IMR-90 (cell line): ENCODE results near the gene MS4A10. TPM values are rescaled to one million over a fixed set of nuclear protein-coding genes. Genes with fewer than 3 reads are reported as not detected.
"Not testable (repeated sequence)": the region's sequence is repeated elsewhere in the genome, so short reads cannot be mapped to it uniquely, and the experiment has no call there.

ENCODE experiments used
- ATAC-seq: fragments of 200-7000 bp; cut with Tn5 transposase; 2 replicates; pipeline ENCODE4 v1.9.1; 2020; ENCODE audit warnings: low read depth, mild to moderate bottlenecking, moderate library complexity
- BruUV-seq: library from RNA; stranded (reverse); fragments of 400-500 nt; replicated peaks from 2 replicates; lab custom pipeline; 2021; lab: Mats Ljungman, UMichigan
- CTCF ChIA-PET: fragments of 300-600 bp; formaldehyde crosslinking; extraction: SDS; loops from one replicate; lab custom pipeline; 2021; ENCODE audit warnings: antibody characterized with exemption; lab: Yijun Ruan, JAX
- POLR2A ChIA-PET: fragments of 300-600 bp; sonication (Branson Sonifier 250); formaldehyde crosslinking; loops from one replicate; lab custom pipeline; 2022; ENCODE audit warnings: antibody characterized with exemption; ENCODE audit not compliant: unreplicated experiment; lab: Charles Lee
- DNase-seq: peaks from one replicate; pipeline ENCODE4 v3.0.0; 2013
- H2AFZ ChIP-seq: replicated peaks from 2 replicates; pipeline ENCODE3; 2013; ENCODE audit warnings: low read length, mild to moderate bottlenecking; ENCODE audit not compliant: poor library complexity
- H2AK5ac ChIP-seq: 2 replicates; pipeline ENCODE4 v1.6.1; 2013; ENCODE audit warnings: low read depth, low read length, inconsistent platforms
- H2AK9ac ChIP-seq: replicated peaks from 2 replicates; pipeline ENCODE3; 2013; ENCODE audit warnings: mild to moderate bottlenecking, low read depth, low read length, moderate library complexity; ENCODE audit not compliant: poor library complexity
- H2BK120ac ChIP-seq: 2 replicates; pipeline ENCODE4 v1.6.1; 2013; ENCODE audit warnings: low read depth, low read length, inconsistent platforms
- H2BK15ac ChIP-seq: 3 replicates; pipeline ENCODE4 v1.6.1; 2013; ENCODE audit warnings: low read depth, low read length, inconsistent platforms
- H2BK20ac ChIP-seq: 2 replicates; pipeline ENCODE4 v1.6.1; 2013; ENCODE audit warnings: low read depth, mild to moderate bottlenecking, inconsistent platforms, low read length, moderate library complexity
- H2BK5ac ChIP-seq: 2 replicates; pipeline ENCODE4 v1.6.1; 2013; ENCODE audit warnings: mild to moderate bottlenecking, low read depth, low read length, inconsistent platforms; ENCODE audit not compliant: poor library complexity, severe bottlenecking
- H3K14ac ChIP-seq: replicated peaks from 2 replicates; pipeline ENCODE4 v1.6.1; 2013; ENCODE audit warnings: low read depth, low read length, inconsistent platforms
- H3K18ac ChIP-seq: 2 replicates; pipeline ENCODE4 v1.6.1; 2013; ENCODE audit warnings: low read depth, low read length, control low read depth
- H3K23ac ChIP-seq: 2 replicates; pipeline ENCODE4 v1.6.1; 2013; ENCODE audit warnings: low read depth, low read length, inconsistent platforms
- H3K27ac ChIP-seq: 2 replicates; pipeline ENCODE4 v1.5.1; 2013; ENCODE audit warnings: mild to moderate bottlenecking, control low read depth, low read length; ENCODE audit not compliant: insufficient read depth
- H3K27me3 ChIP-seq: 2 replicates; pipeline ENCODE4 v1.6.1; 2013; ENCODE audit warnings: low read length; ENCODE audit not compliant: control insufficient read depth, insufficient read depth
- H3K36me3 ChIP-seq: 2 replicates; pipeline ENCODE4 v1.6.1; 2013; ENCODE audit warnings: low read length, mixed read lengths; ENCODE audit not compliant: control insufficient read depth, insufficient read depth
- H3K4ac ChIP-seq: 2 replicates; pipeline ENCODE4 v1.6.1; 2013; ENCODE audit warnings: low read depth, low read length, inconsistent platforms
- H3K4me1 ChIP-seq: 2 replicates; pipeline ENCODE4 v1.6.1; 2013; ENCODE audit warnings: low read length, mixed read lengths; ENCODE audit not compliant: control insufficient read depth, insufficient read depth
- H3K4me2 ChIP-seq: 2 replicates; pipeline ENCODE4 v1.6.1; 2013; ENCODE audit warnings: low read depth, mild to moderate bottlenecking, control low read depth, low read length, moderate library complexity
- H3K4me3 ChIP-seq: 2 replicates; pipeline ENCODE4 v1.5.1; 2013; ENCODE audit warnings: low read depth, mild to moderate bottlenecking, control low read depth, low read length, moderate library complexity; ENCODE audit not compliant: insufficient read depth
- H3K56ac ChIP-seq: 2 replicates; pipeline ENCODE4 v1.6.1; 2013; ENCODE audit warnings: low read length, inconsistent platforms; ENCODE audit not compliant: insufficient read depth; ENCODE audit errors: extremely low read depth
- H3K79me1 ChIP-seq, 2 experiments: 2 replicates each; pipeline ENCODE4 v1.6.1; 2013; ENCODE audit warnings: low read length in 2 of 2, inconsistent platforms in 1 of 2, low read depth in 1 of 2
- H3K9ac ChIP-seq: 2 replicates; pipeline ENCODE4 v1.6.1; 2013; ENCODE audit warnings: low read depth, low read length, control low read depth
- H3K9me1 ChIP-seq: 2 replicates; pipeline ENCODE4 v1.6.1; 2013; ENCODE audit warnings: low read length, inconsistent platforms; ENCODE audit not compliant: insufficient read depth
- H3K9me3 ChIP-seq: 2 replicates; pipeline ENCODE4 v1.6.1; 2013; ENCODE audit warnings: low read length; ENCODE audit not compliant: control insufficient read depth, insufficient read depth
- H4K20me1 ChIP-seq: 2 replicates; pipeline ENCODE4 v1.6.1; 2013; ENCODE audit warnings: low read length, inconsistent platforms; ENCODE audit not compliant: insufficient read depth
- H4K5ac ChIP-seq: 2 replicates; pipeline ENCODE4 v1.6.1; 2013; ENCODE audit warnings: mild to moderate bottlenecking, low read depth, low read length, control low read depth
- H4K8ac ChIP-seq, 2 experiments: 2 replicates each; pipeline ENCODE4 v1.6.1; 2013; ENCODE audit warnings: low read depth in 2 of 2, low read length in 2 of 2, control low read depth in 1 of 2, inconsistent platforms in 1 of 2
- H4K91ac ChIP-seq: 2 replicates; pipeline ENCODE4 v1.6.1; 2013; ENCODE audit warnings: low read depth, low read length, inconsistent platforms; ENCODE audit not compliant: insufficient read depth
- WGBS, 2 experiments: methylation state at CpG; one replicate each; pipeline versions ENCODE4 v1.1.5 to v1.1.7; 2013; ENCODE audit warnings: missing lambda C conversion rate in 2 of 2; ENCODE audit not compliant: insufficient read length in 1 of 2; ENCODE audit errors: extremely low coverage in 2 of 2; 5-methylcytosine and 5-hydroxymethylcytosine counted together
- dilution Hi-C: fragments of 300-500 bp; cut with HindIII; formaldehyde crosslinking; loops from one replicate; pipeline ENCODE4 v1.14.3; 2018; ENCODE audit warnings: low sequenced_read_pairs; ENCODE audit not compliant: unreplicated experiment
- in situ Hi-C: fragments of 300-500 bp; cut with MboI; formaldehyde crosslinking; loops from 3 replicates; pipeline ENCODE4 v1.14.3; 2019; ENCODE audit warnings: low sequenced_read_pairs, inconsistent platforms, mixed read lengths
- intact Hi-C: fragments of 100-400 bp; cut with micrococcal nuclease; formaldehyde crosslinking; loops from 2 replicates; pipeline ENCODE4 v1.10.0; 2022
- polyA plus RNA-seq, 3 experiments: library from polyadenylated mRNA; depleted of rRNA; stranded (reverse); fragments of >200 nt; gene quantifications; 2 replicates each; pipeline ENCODE4 v1.2.3, GENCODE V29; 2012; ENCODE audit warnings: low replicate concordance in 1 of 3
- total RNA-seq: library from RNA; depleted of rRNA; stranded (reverse); fragments of >200 nt; gene quantifications from 2 replicates; pipeline ENCODE4 v1.2.3, GENCODE V29; 2012

MS4A10 gene
- total and polyA plus RNA-seq, 2 of the 4 experiments (the other 2 are of a cell fraction): not detected

- BruUV-seq, H4K91ac ChIP-seq, DNase-seq, H2AK9ac ChIP-seq, H4K8ac ChIP-seq, H3K4me1 ChIP-seq, H2BK20ac ChIP-seq, H3K9me3 ChIP-seq, H3K9me1 ChIP-seq, H3K23ac ChIP-seq, H4K5ac ChIP-seq, H3K27ac ChIP-seq, H3K4ac ChIP-seq, H3K14ac ChIP-seq, H4K20me1 ChIP-seq, H3K18ac ChIP-seq, ATAC-seq, H2BK5ac ChIP-seq, dilution Hi-C loops, H3K4me2 ChIP-seq, POLR2A ChIA-PET, H2BK15ac ChIP-seq, H3K9ac ChIP-seq, H3K36me3 ChIP-seq, in situ Hi-C loops, H3K56ac ChIP-seq, H2AK5ac ChIP-seq, H2AFZ ChIP-seq, H3K4me3 ChIP-seq, H2BK120ac ChIP-seq, H3K79me1 ChIP-seq, intact Hi-C loops: not testable (repeated sequence)
- 71% methylated on average over 4 of the region's 5 CpGs; no CpG with 5 or more reads in 1 of the 2 experiments for whole genome bisulfite sequencing, 2 experiments
- peaks cover 58% of the 10 kb centered on the region for H3K27me3 ChIP-seq
- CTCF ChIA-PET: interaction anchor here (1.4 kb wide), 1 partner anchor 64 kb away, joined by 4 read pairs; no protein-coding TSS in a partner anchor
Observed at GRCh38 chr11:60823745-60824306, 38.7 kb downstream of the MS4A10 start.
